HG02938 (cell line): ENCODE results near the gene CAMK2B.
"Not testable (repeated sequence)": the region's sequence is repeated elsewhere in the genome, so short reads cannot be mapped to it uniquely, and the experiment has no call there.

Source experiments
- ATAC-seq: cut with Tn5 transposase; IDR thresholded peaks from one replicate; pipeline ENCODE4 v1.9.1; 2021; ENCODE audit warnings: mild to moderate bottlenecking, moderate library complexity; ENCODE audit not compliant: unreplicated experiment

Gene CAMK2B

DNA sequence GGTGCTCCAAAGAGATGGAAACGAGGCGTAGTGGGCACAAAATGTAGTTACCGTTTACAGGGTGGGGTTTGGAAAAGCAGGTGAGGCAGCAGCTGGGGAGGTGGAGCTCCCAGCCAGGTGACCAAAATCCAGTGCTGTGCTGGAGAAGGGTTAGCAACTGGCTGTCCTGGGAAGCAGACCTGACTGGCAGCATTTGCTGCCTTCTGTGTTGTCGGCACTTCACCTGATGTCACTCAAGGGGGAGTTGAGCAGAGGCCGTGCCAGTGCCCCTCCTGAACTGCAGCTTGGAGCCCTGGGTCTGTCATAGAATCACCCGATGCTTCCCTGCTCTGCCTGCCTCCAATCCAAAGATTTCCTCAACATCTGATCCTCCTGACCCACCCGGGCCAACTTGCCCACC is 148.9 kb downstream of the CAMK2B start:
- no peak for ATAC-seq

DNA sequence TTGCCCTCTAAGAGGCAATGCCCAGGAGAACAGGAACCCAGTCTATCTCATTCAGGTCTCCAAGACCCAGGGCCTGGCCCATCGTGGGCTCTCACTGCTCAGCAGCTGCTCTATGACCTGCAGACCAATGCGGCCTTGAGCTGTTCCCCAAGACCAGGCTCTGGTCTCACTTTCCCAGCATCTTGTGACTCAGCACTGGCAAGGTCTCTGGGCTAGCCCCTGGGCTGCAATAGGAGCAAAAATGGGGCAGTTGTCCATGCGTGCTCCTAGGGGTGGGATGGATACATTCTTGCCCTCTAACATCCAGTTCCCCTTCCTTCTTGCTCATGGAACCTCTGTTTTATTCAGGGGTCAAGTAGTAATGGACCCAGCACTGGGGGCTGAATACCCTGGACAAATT is 149.7 kb downstream of the CAMK2B start:
- ATAC-seq = no peak

DNA sequence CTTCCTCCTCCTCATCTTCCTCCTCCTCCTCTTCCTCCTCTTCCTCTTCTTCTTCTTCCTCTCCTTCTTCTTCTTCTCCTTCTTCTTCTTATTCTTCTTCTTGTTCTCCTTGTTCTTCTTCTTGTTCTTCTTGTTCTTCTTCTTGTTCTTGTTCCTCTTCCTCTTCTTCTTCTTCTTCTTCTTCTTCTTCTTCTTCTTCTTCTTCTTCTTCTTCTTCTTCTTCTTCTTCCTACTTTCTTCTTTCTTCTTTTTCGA is 150.8 kb downstream of the CAMK2B start:
- not testable (repeated sequence) for ATAC-seq

DNA sequence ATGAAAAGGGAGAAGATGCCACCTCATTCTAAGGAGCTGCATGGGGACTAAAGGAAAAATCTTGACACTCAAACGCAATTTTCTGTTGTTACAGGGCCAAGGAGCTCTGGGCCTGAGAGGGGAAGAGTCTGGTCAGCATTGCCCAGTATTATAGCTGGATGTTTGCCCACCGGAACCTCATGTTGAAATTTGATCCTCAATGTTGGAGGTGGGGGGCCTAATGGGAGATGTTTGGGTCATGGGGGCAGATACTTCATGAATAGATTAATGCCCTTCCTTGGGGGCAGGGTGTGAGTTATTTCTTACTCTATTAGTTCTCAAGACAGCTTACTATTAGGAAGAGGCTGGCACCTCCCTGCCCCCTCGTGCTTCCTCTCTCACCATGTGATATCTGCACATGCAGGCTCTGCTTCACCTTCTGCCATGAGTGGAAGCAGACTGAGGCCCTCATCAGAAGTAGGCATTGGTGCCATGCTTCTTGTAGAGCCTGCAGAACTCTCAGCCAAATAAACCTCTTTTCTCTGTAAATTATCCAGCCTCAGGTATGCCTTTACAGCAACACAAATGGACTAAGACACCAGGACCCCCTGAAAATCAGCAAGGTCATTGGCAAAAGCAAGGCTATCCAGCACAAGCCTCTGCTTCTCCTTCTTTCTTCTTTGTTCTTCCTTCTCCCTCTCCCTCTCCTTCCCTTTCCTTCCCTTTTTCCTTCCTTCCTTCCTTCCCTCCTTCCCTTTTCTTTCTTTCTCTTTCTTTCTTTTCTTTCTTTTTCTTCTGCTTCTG is 151.3 kb downstream of the CAMK2B start:
- ATAC-seq = no peak

DNA sequence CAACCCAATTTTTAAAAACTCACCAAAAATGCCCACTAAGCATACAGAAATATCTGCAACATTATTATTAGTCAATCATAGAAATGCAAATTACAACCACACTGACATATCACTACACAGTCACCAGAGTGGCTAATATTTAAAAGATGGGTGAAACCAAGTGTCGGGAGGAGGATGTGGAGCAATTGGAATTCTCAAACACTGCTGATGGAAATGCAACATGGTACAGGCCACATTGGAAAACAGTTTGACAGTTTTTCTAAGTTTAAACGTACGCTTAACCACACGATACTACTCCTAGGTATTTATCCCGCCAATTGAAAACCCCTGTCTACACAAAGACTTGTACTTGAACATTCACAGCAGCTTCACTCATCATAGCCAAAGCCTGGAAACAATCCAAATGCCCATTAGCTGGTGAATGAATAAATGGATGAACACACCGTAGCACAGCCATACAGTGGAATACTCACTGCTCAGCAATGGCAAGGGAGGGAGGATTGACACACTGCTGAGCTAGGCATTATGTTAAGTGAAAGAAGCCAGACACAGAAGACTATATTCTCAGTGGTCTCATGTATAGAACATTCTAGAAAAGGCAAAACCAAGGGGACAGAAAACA is 152.5 kb downstream of the CAMK2B start:
- no peak for ATAC-seq

DNA sequence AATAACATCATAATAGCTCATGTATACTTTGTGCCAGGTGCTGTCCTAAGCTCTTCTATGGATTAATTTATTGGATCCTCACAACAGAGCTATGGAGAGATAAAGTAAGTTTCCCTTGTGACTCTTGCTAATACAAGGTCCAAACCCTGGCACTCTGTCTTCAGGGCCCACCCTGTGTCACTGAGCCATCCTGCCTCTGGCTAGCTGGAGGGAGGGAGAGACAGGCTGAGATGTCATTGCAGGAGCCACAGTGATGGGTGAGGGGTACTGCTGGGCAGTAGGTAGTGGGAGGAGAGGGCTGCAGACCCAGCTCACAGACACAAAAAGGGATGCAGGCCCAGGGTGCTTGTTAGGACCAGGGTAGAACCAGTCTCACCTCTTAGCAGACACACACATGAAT is 153.0 kb downstream of the CAMK2B start:
- ATAC-seq = no peak

DNA sequence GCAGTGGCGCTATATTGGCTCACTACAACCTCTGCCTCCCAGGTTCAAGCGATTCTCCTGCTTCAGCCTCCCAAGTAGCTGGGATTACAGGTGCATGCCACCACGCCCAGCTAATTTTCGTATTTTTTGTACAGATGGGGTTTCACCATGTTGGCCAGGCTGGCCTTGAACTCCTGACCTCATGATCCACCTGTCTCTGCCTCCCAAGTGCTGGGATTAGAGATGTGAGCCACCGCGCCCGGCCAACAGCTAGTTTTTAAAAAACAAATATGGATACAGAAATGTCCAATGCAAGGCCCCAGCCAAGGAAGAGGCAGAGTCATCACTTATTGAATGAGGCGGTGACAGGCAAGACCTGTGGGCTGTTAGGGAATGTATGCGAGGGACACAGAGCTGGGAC is 153.5 kb downstream of the CAMK2B start:
- not testable (repeated sequence) for ATAC-seq

DNA sequence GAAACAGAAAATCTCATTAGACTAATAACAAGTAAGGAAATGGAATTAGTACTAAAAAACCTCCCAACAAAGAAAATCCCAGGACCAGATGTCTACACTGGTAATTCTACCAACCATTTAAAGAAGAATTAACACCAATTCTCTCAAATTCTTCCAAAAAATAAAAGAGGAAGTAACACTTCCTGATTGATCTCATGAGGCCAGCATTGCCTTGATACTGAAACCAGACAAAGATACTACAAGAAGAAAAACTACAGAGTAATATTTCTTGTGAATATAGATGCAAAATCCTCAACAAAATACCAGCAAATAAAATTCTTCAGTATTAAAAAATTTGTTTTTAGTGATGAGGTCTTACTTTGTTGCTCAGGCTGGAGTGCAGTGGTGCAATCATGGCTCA is 157.5 kb downstream of the CAMK2B start:
- no peak for ATAC-seq
